ENCODE measurements around the gene WAC. TPM values are rescaled to one million over a fixed set of nuclear protein-coding genes. Genes with fewer than 3 reads are reported as not detected.

Gene WAC
- total and polyA plus RNA-seq, 7 donors: 39.1 to 180 (median 132) TPM

DNA sequence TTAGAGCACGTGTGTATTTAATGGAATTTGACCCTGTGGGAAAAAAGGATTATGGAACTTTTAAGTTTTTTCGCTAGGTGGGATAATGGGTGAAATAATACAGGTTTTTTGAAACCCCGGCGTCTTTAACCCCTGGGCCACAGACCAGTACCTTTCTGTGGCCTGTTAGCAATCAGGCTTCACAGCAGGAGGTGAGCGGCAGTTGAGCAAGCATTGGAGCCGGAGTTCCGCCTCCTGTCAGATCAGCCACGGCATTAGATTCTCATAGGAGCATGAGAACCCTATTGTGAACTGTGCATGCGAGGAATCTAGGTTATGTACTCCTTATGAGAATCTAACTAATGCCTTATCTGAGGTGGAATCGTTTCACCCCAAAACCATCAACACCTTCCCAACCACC, 28.6 kb downstream of the WAC start:
- Histone ChIP-seq H3K36me3 (no peaks in the 10 kb centered on the region), H3K4me1 (peaks cover 0 to 70% (median 66%) of the 10 kb centered on the region in 4 donors), H3K4me3 (no peak overlapping the region), H3K27ac (no peak overlapping the region), H3K9me3 (no peaks in the 10 kb centered on the region), H3K27me3 (no peaks in the 10 kb centered on the region)
- intact Hi-C loops (cut with DNase I): no loop called here
- DNase-seq: no peak
- WGBS, 2 donors: 95 to 96% methylated on average over 10 of the region's 10 CpGs
- TF ChIP-seq, protein P1, sequence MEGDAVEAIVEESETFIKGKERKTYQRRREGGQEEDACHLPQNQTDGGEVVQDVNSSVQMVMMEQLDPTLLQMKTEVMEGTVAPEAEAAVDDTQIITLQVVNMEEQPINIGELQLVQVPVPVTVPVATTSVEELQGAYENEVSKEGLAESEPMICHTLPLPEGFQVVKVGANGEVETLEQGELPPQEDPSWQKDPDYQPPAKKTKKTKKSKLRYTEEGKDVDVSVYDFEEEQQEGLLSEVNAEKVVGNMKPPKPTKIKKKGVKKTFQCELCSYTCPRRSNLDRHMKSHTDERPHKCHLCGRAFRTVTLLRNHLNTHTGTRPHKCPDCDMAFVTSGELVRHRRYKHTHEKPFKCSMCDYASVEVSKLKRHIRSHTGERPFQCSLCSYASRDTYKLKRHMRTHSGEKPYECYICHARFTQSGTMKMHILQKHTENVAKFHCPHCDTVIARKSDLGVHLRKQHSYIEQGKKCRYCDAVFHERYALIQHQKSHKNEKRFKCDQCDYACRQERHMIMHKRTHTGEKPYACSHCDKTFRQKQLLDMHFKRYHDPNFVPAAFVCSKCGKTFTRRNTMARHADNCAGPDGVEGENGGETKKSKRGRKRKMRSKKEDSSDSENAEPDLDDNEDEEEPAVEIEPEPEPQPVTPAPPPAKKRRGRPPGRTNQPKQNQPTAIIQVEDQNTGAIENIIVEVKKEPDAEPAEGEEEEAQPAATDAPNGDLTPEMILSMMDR (IDR thresholded peaks at IDR 0.05): no peak
- TF ChIP-seq POLR2A (IDR thresholded peaks at IDR 0.05) (no peak), POLR2AphosphoS5 (IDR thresholded peaks at IDR 0.05) (no peak), EP300 (IDR thresholded peaks at IDR 0.05) (no peak)

DNA sequence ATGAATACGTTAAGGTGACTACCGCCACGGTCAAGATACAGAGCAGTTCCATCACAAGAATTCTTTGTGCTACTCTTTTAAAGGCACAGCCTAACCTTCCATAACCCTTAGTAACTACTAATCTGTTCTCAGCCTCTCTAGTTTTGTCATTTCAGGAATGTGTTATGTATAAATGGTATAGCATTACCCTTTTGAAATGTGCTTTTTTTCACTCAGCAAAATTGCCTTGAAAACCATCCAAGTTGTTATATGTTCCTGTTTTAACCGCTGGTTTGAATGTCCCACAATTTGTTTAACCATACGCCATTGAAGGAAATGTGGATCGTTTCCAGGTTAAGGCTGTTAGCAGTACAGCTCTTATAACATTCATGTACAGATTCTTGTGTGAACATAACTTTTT, 32.0 kb downstream of the WAC start:
- no peaks in the 10 kb centered on the region for H3K9me3 ChIP-seq
- WGBS, 2 donors: 29 to 40% methylated on average over 6 of the region's 6 CpGs
- no peaks in the 10 kb centered on the region for H3K27me3 ChIP-seq
- TF ChIP-seq EP300 (IDR thresholded peaks at IDR 0.05) (no peak), POLR2AphosphoS5 (IDR thresholded peaks at IDR 0.05) (no peak), POLR2A (IDR thresholded peaks at IDR 0.05) (no peak)
- TF ChIP-seq, protein P1 (IDR thresholded peaks at IDR 0.05): no peak
- no peaks in the 10 kb centered on the region for H3K36me3 ChIP-seq
- DNase-seq: no peak
- H3K27ac ChIP-seq: peak overlapping the region in 1 of 4 donors; percentile 1
- peaks cover 0 to 70% (median 61%) of the 10 kb centered on the region in 4 donors for H3K4me1 ChIP-seq
- intact Hi-C loops (cut with DNase I): no loop called here
- no peak overlapping the region for H3K4me3 ChIP-seq

DNA sequence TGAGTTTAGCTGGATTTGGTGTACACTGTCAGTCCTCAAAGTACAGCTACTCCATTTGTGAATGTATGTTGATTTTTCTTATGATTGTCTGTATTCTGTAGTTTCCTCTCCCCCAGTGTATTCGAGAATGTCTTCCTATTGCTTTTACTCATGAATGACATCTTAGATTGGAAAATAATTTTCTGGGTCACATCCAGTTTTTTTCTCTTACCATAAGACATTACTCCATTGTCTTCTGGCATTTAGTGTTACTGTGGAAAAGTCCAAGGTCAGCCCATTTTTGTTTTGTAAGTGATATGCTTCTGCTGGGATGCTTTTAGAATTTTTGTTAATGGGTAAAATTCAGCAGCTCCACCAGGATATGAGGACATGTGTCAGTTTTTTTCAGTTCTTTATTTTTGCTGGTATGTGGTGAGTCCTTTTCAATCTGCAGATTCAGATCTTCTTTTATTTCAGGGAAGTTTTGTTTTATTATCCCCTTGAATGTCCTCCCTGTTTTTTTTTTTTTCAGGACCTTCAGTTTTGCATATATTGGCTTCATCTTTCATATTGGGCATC, 33.6 kb downstream of the WAC start:
- intact Hi-C loops (cut with DNase I): no loop called here
- no peak overlapping the region for H3K27ac ChIP-seq
- no peaks in the 10 kb centered on the region for H3K9me3 ChIP-seq
- TF ChIP-seq POLR2A (IDR thresholded peaks at IDR 0.05) (no peak), EP300 (IDR thresholded peaks at IDR 0.05) (no peak), POLR2AphosphoS5 (IDR thresholded peaks at IDR 0.05) (no peak)
- TF ChIP-seq, protein P1 (IDR thresholded peaks at IDR 0.05): no peak
- H3K4me1 ChIP-seq: peaks cover 0 to 73% (median 63%) of the 10 kb centered on the region in 4 donors
- no peak overlapping the region for H3K4me3 ChIP-seq
- no peaks in the 10 kb centered on the region for H3K36me3 ChIP-seq
- DNase-seq: no peak
- H3K27me3 ChIP-seq: no peaks in the 10 kb centered on the region
- 23 to 40% methylated on average over 1 of the region's 1 CpG for WGBS, 2 donors

DNA sequence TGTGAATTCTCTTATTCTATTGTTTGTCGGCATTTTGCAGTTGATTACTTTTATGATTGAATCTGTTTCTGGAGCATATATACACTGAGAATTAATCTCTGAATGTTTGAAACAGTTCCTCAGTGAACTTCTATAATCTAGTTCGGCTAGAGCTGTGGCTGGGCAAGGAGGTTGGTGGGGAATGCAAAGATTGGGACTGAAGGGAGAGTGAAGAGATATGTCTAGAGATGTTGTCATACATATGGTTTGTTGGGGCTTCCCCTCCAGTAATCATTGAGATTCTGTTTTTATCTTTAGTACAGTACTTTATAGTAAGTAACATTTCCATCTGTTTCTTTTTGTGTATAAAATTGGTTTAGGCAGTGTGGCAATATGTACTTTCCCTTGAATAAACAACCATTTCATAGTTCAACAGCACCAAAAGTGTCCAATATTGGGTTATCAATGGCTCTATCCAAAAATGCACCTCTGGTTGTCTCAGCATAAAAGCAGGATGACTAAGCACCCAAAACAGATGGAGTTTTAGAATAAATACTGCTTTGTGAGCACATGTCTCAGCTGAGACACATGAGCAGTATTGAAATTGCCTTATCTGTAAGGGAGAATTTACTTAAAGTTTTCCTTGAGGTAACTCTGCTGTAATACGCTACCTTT, 36.7 kb downstream of the WAC start:
- peak overlapping the region in 1 of 4 donors; percentile 13 for H3K27ac ChIP-seq
- 32 to 42% methylated on average over 3 of the region's 3 CpGs for WGBS, 2 donors
- no peak overlapping the region for H3K4me3 ChIP-seq
- H3K4me1 ChIP-seq: peaks cover 0 to 89% (median 72%) of the 10 kb centered on the region in 4 donors
- peaks cover 0 to 6% (median 2%) of the 10 kb centered on the region in 4 donors for H3K36me3 ChIP-seq
- TF ChIP-seq, protein P1 (IDR thresholded peaks at IDR 0.05): no peak
- TF ChIP-seq POLR2A (IDR thresholded peaks at IDR 0.05): no peak
- TF ChIP-seq EP300 (IDR thresholded peaks at IDR 0.05): no peak
- no peak for TF ChIP-seq POLR2AphosphoS5 (IDR thresholded peaks at IDR 0.05)
- no peaks in the 10 kb centered on the region for H3K9me3 ChIP-seq
- DNase-seq: no peak
- intact Hi-C loops (cut with DNase I): no loop called here
- H3K27me3 ChIP-seq: no peaks in the 10 kb centered on the region
